Stimulated activated CD4-positive, alpha-beta T cell treated with anti-CD3 and anti-CD28 coated beads, Interleukin-15, amount 100 ng/mL, for 48 hours (primary cell): ENCODE data around the gene MRPL34.
A peak's percentile ranks its signal among the peaks of the same experiment; 100 is the strongest.
"Not testable (repeated sequence)": the region's sequence is repeated elsewhere in the genome, so short reads cannot be mapped to it uniquely, and the experiment has no call there.

Experiments used
- DNase-seq, 2 donors: peaks; one replicate each; pipeline ENCODE4 v3.0.0-alpha.2; 2020; ENCODE audit warnings: low read depth in 2 of 2

Gene MRPL34

DNA sequence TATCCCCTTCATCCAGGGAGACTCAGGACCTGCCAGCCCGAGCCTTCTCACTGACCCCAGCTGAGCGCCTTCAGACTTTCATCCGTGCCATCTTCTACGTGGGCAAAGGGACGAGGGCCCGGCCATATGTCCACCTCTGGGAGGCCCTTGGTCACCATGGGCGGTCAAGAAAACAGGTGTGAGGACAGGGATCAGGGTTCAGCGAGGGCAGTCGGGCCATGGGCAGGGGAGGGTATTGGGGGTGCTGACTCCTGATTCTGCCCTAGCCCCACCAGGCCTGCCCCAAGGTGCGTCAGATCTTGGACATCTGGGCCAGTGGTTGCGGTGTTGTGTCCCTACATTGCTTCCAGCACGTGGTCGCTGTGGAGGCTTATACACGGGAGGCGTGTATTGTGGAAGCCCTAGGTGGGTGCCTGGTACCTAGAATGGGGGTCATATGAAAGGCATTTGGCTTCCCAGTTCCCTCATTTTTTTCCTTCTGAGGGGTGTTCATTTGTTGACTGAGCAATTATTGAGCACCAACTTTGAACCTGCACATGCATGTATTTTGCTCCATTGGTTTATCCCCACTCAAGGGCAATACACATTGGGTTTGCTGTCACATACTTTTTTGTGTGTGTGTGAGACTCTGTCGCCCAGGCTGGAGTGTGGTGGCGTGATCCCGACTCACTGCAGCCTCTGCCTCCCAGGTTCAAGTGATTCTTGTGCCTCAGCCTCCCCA is 20.1 kb upstream of the MRPL34 start:
- DNase-seq = no peak

DNA sequence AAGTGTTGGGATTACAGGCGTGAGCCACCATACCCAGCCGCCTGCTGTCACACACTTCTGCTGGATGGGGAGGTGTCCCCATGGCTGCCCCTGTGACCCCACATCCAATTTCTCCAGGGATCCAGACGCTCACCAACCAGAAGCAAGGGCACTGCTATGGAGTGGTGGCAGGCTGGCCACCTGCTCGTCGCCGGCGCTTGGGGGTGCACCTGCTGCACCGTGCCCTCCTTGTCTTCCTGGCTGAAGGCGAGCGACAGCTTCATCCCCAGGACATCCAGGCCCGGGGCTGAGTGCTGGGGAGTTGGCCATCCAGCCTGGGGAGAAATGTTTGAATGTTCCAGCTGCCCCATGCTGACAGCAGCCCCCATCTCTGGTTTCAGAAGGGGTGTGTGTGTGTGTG is 19.4 kb upstream of the MRPL34 start:
- DNase-seq = no peak

DNA sequence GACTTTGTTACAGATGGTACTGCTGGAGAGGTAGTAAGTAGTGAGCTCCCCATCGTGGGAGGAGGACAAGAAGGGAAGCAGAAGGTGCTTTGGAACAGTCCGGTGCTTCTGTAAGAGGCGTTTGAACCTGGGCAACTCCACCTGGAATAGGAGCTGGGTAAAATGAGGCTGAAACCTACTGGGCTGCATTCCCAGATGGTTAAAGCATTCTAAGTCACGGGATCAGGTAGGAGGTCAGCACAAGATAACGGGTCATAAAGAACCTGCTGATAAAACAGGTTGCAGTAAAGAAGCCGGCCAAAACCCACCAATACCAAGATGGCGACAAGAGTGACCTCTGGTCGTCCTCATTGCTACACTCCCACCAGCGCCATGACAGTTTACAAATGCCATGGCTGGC is 18.9 kb upstream of the MRPL34 start:
- no peak for DNase-seq

DNA sequence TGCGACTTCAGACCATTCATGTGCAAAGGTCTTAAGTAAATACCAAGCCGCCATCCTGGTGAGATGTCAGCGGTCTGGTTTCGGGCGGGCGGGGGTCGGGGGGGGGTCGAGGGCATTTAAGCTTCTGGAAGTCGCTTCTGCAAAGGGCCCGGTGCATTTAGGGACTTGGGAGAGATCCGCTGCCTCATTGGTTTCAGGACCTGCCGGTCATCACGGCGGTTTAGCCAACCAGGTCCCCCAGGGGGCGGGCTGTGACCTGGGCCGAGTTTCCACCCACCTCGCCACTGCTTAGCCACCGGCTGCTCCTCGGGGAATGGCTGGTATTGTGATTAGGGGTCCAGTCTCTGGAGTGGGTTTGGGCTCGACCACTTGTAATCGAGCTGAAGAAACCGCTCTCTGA is 16.2 kb upstream of the MRPL34 start:
- peak in 1 of 2 donors; percentile 63 for DNase-seq

DNA sequence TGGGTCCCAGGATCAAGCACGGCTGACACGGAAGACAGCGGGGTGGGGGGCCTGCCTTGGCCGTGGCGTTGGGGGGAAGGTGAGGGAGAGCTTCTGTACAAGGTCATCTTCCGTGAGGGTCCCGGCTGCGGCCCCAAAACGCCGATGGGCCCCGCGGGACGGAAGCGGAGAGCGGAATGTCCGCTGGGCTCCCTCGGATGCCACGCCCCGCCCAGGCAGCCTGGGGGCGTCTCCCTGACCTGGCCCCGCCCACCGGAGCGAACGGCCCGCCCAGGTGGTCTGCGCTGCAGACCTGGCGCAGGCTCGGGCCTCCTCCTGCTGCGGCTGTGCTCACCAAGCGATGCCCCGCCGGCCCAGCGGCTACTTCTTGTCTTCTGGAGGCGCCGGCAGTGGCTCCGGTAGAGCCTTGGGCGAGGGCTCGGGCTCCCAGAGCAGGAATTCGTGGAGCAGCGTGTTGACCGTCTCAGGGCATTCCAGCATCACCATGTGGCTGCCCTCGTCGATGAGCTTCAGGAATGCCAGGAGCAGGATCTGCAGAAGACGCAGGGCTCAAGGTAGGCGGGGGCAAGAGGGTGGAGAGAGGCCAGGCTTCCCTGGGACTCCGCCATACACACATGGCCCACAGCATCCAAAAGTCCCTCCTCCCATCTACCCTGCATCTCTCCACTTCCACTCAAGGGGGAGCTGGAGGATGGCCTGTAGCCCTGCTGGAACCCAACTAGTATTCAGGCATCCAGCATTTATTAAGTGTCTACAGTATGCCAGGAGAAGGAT is 13.2 kb upstream of the MRPL34 start:
- DNase-seq = peak in 1 of 2 donors; percentile 84

DNA sequence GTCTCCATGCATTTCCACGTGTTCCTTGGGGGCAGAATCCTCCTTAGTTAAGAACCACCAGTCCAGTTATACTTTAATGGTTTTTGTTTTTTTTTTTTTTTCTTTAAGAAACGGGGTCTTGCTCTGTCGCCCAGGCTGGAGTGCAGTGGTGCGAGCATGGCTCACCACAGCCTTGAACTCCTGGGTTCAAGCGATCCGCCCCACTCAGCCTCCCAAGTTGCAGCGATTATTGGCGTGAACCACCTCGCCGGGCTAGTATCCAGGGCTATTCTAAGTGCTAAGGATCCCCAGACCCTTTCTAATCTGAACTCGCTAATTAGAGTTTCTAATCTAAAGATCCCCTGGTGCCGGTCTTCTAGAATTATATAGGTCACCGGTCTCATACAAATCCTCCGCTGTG is 12.1 kb upstream of the MRPL34 start:
- no peak for DNase-seq

DNA sequence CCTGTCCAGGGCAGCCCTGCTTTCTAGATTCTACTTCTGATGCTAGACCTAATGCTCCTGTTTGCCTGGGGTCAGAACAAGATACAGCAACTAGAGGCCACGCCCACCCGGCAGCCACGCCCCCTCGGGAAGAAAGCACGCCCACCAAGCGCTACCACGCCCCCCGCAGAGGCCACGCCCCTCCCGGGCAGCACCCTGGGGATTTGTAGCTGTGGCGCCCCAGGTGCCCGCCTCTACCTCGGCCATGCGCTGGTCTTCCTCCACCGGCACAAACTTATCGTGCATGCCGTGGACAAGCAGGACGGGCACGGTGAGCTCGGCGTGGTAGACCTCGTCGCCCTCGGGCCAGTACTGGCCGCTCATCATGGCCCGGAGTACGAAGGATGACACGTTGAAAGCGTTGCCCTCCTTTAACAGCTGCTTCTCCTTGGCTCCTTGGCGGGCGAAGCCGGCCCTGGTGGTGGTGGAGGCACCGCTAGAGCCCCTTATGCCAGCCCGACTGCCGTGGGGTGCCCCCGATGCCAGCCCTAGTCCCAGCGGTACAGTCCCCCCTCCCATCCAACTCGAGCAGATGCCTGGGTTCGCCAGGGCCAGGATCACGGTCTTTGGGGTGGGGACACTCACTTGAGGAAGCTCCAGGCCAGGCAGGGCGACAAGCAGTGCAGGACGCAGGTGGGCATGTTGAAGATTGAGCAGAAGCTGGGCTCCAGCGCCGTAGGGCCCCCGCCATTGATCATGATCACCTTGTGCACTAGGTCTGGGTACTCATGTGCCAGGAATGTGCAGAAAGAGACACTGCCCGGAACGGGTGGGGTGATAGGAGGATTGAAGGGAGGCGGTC is 11.4 kb upstream of the MRPL34 start:
- no peak for DNase-seq

DNA sequence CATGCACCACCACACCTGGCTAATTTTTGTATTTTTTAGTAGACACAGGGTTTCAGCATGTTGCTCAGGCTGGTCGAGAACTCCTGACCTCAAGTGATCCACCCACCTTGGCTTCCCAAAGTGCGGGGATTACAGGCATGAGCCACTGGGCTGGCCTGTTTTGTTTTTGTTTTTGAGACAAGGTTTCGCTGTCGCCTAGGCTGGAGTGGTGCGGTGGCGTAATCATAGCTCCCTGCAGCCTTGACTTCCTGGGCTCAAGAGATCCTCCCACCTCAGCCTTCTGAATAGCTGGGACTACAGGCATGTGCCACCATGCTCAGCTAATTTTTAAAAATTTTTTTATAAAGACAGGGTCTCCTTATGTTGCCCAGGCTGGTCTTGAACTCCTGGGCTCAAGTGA is 10.1 kb upstream of the MRPL34 start:
- not testable (repeated sequence) for DNase-seq

DNA sequence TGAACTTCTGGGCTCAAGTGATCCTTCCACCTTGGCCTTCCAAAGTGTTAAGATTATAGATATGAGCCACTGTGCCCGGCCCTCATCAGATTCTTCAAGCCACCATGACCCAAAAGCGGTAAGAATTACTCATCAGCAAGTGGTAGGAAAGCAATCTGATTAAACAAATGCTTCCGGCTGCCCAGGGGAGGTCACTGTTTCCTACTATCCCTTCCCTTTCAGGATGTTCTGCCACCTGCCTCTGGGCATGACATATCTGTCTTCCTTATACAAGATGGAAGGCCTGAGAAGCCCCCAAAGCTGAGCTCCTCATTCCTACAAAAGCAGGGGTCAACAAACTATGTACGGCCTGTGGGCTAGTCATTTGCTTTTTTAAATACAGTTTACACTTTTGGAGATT is 9.4 kb upstream of the MRPL34 start:
- no peak for DNase-seq

DNA sequence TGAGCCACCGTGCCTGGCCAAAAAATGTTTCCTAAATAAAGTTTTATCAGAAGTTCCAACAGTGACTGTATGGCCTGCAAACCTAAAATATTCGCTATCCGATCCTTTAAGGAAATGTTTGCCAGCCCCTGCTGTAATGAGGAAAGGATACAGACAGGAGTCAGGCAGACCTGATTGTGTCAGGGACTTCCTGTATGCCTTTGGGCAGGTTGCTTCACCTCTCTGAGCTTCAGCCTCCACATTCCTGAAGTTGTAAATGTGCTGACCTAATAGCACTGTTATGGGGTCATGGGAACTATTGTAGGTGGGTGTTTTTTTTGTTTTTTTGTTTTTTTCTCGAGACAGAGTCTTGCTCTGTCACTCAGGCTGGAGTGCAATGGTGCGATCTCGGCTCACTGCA is 8.7 kb upstream of the MRPL34 start:
- DNase-seq = no peak

DNA sequence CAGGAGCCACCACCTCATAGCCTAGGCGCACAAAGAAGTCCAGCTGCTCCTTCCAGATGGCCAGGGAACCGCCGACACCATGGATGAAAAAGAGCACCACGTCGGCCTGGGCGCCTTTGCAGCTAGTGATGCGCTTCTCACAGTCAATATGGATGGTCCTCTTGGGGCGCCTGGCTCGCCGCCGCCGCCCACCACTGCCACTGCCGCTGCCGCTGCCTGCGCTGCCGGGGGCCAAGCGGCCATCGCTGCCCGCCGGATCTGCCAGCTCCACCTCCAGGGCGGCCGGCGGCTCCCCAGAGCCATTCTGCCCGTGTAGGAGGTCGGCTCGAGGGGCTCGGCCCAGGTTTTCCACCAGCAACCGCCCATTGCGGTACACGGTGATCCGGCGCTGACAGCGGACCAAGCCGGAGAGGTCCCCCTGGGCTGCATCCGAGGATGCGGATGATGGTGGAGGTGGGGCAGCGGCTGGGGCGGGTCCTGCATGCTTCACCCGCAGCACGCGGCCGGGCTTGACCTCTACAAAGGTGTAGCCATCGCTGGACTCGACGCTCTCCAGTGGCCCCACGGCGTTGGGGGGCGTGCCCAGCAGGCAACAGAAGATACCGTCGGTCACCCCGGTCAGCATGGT is 4.6 kb upstream of the MRPL34 start:
- no peak for DNase-seq

DNA sequence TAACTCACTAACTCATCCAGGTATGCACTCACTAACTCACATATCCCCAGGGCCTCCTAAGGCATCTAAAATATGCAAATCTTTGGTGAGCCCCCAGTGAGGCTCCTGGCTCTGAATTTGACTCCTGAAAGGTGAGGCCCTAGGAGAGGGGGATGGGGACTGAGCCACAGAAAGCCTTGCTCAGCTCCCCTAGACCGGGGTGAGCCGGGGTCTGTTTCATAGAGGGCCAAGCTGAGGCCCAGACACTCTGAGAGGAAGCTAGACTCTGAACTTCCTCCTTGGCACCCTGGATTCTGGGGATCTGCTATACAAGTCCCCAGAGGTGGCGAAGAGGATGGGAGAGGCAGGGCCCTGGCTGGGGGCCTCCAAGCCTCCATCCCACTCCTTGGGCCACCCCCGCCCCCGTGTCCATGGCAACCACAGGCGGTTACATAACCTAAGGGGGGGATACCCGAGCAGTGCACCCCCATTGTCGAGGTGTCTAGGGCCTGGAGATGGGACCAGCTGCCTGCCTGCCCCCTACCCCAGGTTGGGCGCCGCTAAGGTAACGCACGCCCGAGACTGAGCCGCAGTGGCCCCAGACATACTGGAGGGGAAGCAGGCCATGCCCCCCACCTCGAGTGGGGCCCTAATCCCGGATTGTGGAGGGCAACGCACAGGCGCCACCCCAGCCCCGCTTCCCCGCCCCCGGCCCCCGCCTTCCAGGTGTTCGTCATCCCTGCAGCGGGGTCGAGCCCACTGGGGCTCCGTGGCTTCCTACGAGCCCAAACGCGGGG is 3.1 kb upstream of the MRPL34 start:
- DNase-seq = no peak

DNA sequence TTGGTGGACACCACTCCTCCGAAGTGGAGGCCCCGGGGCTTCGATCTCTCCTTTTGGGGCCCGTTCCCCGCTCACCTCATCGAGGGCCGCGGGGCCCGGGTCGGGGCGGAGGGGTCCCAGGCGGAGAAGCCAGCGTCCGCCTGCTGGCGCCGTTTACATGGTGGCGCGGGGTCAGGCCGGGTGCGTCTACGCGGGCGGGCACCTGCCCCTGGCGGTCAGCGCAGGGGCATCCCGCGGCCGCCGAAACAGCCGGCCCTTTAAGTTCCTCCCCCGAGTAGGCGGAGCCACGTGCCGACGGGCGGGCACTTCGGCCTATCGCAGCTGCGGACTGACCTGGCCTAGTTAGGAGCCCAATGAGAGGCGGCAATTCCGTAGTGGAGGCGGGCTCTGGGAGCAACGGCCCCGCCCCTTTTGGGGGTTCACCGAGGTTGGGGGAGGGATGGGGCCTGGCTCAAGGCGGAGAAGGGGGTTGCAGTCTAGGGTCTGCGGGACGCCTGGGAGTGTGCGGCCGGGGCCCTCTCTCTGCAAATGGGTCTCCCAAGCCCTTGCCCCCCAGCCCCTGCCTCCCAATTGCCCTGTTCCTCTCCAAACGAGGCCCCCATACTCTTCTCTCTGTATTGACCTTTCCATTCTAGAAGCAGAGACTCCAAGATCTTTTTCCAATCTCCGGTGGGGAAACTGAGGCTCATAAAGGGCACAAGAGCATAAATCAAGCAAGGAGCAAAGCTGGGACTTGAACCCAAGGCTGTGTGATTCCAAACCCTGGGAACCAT is 2.3 kb upstream of the MRPL34 start, which contains the start of gene ABHD8:
TSS of gene ABHD8 (minus strand) at position 259 of the 773 bp plus-strand sequence. CDS start 1,809 bp downstream, outside the sequence.
- DNase-seq = peak; percentile 91 to 94

DNA sequence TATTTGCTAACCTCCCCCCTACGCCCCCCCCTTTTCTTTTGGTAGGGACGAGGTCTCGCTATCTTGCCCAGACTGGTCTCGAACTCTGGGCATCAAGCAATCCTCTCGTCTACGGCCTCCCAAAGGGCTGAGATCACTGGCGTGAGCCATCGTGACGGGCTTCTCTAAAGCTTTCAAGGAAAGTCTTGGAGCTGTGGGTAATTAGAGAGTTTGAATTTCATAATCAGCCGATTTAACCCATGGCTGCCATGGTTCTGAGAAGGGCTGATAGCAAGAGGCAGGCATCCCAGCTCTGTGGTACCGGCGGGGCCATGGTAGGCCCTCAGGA is 1.8 kb upstream of the MRPL34 start:
- no peak for DNase-seq

DNA sequence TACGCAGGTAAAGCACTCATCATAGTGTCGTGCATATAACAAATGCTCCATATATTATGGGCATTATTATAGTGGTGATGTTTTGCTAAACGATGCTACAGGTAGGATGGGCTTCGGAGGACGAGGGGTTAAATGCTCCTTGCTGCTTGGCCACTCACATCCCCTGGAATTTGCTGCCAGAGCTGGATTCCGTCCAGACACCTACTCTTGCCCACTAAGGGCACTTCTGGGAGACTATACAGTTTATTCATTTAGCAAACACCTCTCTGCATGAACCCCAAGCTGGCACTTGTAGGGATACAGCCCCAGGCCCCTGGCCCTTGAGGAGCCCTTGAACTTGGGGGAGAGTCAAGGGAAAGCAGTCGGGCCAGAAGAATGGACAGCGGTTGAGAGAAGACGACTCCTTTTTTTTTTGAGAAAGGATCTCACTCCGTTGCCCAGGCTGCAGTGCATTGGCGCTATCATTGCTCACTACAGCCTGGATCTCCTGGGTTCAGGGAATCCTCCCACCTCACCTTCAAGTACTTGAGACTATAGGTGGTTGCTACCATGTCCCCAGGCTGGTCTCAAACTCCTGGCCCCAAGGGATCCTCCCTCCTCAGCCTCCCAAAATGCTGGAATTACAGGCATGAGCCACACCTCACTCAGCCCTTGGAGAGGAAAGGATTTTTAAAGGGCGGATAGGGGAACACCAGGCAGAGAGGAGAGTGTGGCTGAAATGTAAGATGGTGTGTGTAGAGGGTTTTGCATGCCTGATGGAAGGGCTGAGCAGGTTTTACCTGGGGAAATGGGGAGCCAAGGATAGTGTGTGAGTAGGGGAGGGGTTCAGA is 1.1 kb upstream of the MRPL34 start:
- no peak for DNase-seq

DNA sequence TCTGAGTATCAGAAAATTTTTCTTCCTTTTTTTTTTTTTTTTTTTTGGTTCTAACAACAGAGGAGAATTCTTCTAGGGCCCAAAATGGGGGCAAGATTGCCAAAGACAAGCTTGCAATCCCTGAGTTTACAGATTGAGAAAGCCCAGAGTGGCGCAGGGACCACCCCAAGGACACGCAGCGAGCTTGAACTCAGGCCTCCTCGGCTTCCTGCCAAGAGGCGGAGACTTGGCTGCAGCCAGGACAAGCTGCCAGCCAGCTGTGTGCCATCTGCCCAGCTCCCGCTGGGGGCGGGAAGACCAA is 506 bp upstream of the MRPL34 start:
- DNase-seq = no peak

DNA sequence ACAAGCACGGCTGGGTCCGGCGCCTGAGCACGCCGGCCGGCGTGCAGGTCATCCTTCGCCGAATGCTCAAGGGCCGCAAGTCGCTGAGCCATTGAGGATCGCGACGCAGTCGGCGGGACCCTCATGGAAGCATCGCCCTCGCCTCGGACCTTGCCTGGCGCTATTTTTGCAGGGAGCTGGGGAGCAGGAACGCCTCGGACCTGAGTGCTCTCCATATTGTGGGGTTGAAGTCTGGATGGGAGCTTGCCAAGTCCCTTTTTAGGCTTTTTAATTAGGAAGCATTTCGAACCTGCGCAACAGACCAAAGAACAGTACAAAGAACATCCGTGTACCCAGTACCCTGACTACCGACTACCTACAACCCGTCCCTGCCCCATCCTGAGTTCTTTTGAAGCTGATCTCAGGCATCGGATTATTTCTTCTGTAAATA is 628 bp downstream of the MRPL34 start:
- no peak for DNase-seq

DNA sequence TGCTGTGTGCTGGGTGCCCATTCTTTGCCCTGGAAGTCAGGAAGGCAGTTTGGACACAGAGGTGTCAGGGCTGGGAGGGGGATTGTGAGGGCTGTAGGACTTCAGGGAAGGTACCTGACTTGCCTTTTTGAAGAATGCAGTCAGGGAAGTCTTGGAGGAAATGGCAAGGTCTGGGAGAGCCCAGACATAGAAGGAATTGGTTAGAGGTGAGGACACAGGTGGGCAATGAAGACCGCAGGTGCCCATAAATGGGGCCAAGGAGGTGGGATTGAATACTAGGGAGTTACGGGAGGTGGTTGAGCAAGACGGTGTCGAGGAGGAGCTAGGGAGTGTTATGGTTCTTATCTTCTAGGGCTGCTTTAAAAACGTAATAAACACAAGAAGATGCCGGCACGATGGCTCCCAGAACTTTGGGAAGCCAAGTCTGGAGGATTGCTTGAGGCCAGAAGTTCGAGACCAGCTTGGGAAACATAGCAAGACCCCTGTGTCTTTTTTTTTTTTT is 2.3 kb downstream of the MRPL34 start:
- DNase-seq = no peak

DNA sequence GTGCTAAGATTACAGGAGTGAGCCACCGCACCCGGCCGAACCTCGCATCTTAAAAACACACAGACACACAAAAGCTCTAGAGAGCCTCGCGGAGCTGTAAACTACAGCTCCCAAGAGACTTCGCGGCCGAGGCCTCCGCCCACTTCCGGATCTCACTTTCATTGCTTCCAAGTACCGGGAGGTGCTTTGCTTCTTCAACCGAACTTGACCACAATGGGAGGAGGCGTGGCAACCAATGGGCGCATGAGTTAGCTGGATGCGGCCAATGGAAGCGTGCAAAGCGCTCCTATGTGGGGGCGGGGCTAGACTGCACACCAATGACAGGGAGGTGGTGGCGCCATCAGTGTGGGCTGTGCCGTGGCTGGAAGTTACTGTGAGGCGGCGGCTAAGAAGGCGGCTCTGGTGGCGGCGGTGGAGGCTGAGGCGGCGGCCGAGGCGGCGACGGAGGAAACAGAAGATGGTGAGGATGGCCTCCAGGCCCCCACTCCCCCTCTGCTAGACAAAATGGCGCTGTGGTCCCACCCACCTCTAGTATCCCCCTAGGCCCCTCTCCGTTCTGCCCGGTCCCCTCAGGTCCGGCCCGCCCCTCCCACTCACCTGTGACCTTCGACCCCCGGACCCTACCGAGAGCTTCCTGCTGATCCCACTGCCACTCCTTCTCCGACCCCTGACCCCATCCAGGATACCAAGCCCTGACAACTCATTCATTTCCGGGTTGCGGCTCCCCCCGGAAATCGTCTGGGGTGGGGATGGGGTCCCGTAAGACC is 3.7 kb downstream of the MRPL34 start, which contains the start of gene DDA1:
TSS of gene DDA1 (plus strand) at position 366 of the 767 bp plus-strand sequence. CDS start at position 458, 92 bp downstream.
- peak; percentile 99 for DNase-seq
